ENCODE measurements around the gene KLK4. TPM values are rescaled to one million over a fixed set of nuclear protein-coding genes. Genes with fewer than 3 reads are reported as not detected.

KLK4 gene
- total RNA-seq, 1 experiment from 2014 or later: 0.84 TPM

GRCh38 chr19:50912102-50912599 lies 956 bp upstream of the KLK4 start:
- Histone ChIP-seq H2AFZ (ENCODE audit: low read depth, low read length, poor library complexity, severe bottlenecking) (no peak overlapping the region), H3K4me2 (ENCODE audit: low read length) (no peak overlapping the region), H3K4me1 (ENCODE audit: control insufficient read depth in 1 of 2, insufficient read depth in 2 of 2, low read length in 2 of 2) (peaks cover 4 to 22% of the 10 kb centered on the region in 2 experiments; a peak in 3 of 4 replicates), H3K79me2 (ENCODE audit: insufficient read depth, low read length) (no peaks in the 10 kb centered on the region), H3K9me2 (ENCODE audit: insufficient read depth) (no peaks in the 10 kb centered on the region), H3K27me3 (ENCODE audit: insufficient read depth, low read length) (peaks cover 9% of the 10 kb centered on the region), H3K9me3 (ENCODE audit: control insufficient read depth in 1 of 2, insufficient read depth in 1 of 2, low read depth in 1 of 2, low read length in 2 of 2) (no peaks in the 10 kb centered on the region), H3K4me3 (replicated peaks in 1 of 2; ENCODE audit: low read depth in 1 of 2, low read length in 2 of 2) (no peak overlapping the region), H4K20me1 (ENCODE audit: insufficient read depth) (no peaks in the 10 kb centered on the region), H3K36me3 (ENCODE audit: control insufficient read depth in 1 of 2, insufficient read depth in 2 of 2, low read length in 2 of 2) (no peaks in the 10 kb centered on the region), H3K27ac (ENCODE audit: low read depth, low read length) (no peak overlapping the region), H3K9ac (ENCODE audit: low read length) (no peak overlapping the region)
- ChIA-PET CTCF (interaction anchor here (1.0 kb wide), 1 partner anchor 10 kb away, joined by 4 read pairs; no protein-coding TSS in a partner anchor), POLR2A (interaction anchor here (1.1 kb wide), 1 partner anchor 10 kb away, joined by 4 read pairs; no protein-coding TSS in a partner anchor), RAD21 (ENCODE audit: low non-redundant PET in 1 of 2, low total read pairs in 2 of 2, uncharacterized antibody in 2 of 2, unreplicated experiment in 2 of 2) (interaction anchor here in 1 of 2 experiments (0.7 kb wide), 1 partner anchor 117 kb away, joined by 7 read pairs; no protein-coding TSS in a partner anchor)
- TF ChIP-seq EZH2phosphoT487 (IDR thresholded peaks at IDR 0.05; ENCODE audit: borderline replicate concordance) (no peak), POLR2AphosphoS5 (IDR thresholded peaks at IDR 0.05; ENCODE audit: low read depth, low read length) (no peak), ZBTB33 (IDR thresholded peaks at IDR 0.05; ENCODE audit: extremely low read depth, insufficient replicate concordance, low read length) (no peak), MAX (IDR thresholded peaks at IDR 0.05) (no peak), SRF (IDR thresholded peaks at IDR 0.05; ENCODE audit: low read depth) (no peak), ZNF274 (IDR thresholded peaks at IDR 0.05; ENCODE audit: low read depth, low read length) (no peak), EZH2 (IDR thresholded peaks at IDR 0.05) (no peak)
- intact Hi-C loops (cut with micrococcal nuclease): no loop called here
- no TSS peak for BruUV-seq (replicated peaks)
- DNase-seq (ENCODE audit: low read depth, low spot score) (no peak), ATAC-seq (no peak)
